NCI-H2081 (cell line): ENCODE data around the gene ECHDC1.
A peak's percentile ranks its signal among the peaks of the same experiment; 100 is the strongest.

Source experiments
- DNase-seq, 2 experiments: peaks; one replicate each; lab custom pipeline; 2025; lab: John Stamatoyannopoulos, UW

Gene ECHDC1

DNA sequence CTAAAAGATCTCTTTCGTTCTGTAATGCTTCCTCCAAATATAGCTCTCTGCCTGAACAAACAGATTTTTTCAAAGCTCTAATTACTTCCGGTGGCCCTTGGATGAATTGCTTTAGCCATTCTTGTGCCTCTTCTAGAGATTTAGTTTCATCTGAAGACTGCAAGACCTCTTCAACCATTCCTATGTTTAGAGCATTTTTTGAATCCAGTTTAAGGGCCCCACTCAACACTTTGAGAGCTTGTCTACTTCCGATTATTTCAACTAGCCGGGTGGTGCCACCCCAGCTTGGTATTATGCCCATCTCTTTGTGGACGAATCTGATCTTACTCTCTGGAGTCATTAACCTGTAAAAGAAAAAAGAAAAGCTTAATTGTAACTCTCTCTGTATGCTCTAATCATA, 53.5 kb downstream of the ECHDC1 start:
- peak in 1 of 2 experiments; percentile 30 for DNase-seq

- no peak for DNase-seq
Measured at GRCh38 chr6:127288705-127289104, 54.7 kb downstream of the ECHDC1 start.

- no peak for DNase-seq
Measured at GRCh38 chr6:127282184-127282583, 61.2 kb downstream of the ECHDC1 start.

- DNase-seq: no peak
Measured at GRCh38 chr6:127279815-127280214, 63.6 kb downstream of the ECHDC1 start.

GRCh38 chr6:127277878-127278843, 65.2 kb downstream of the ECHDC1 start:
- DNase-seq: no peak

GRCh38 chr6:127276331-127276730, 67.1 kb downstream of the ECHDC1 start:
- DNase-seq: no peak

DNA sequence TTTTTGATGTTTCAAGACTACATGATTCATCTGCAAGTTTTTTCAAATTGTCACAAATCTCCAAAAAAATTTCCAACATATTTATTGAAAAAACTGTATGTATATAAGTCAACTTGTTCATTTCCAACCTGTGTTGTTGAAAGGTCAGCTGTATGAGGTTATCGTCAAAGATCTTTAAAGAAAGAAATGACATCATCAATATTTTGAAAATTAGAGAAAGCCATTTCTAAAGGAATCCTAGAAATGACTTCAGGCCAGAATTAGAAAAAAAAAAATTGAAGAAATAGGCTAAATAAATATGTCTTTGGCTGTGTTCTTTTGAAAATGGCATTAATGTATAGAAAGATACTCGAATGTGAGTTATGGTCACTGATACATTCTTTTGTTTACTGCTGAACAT, 69.9 kb downstream of the ECHDC1 start:
- no peak for DNase-seq

GRCh38 chr6:127272576-127272975, 70.8 kb downstream of the ECHDC1 start:
- no peak for DNase-seq

DNA sequence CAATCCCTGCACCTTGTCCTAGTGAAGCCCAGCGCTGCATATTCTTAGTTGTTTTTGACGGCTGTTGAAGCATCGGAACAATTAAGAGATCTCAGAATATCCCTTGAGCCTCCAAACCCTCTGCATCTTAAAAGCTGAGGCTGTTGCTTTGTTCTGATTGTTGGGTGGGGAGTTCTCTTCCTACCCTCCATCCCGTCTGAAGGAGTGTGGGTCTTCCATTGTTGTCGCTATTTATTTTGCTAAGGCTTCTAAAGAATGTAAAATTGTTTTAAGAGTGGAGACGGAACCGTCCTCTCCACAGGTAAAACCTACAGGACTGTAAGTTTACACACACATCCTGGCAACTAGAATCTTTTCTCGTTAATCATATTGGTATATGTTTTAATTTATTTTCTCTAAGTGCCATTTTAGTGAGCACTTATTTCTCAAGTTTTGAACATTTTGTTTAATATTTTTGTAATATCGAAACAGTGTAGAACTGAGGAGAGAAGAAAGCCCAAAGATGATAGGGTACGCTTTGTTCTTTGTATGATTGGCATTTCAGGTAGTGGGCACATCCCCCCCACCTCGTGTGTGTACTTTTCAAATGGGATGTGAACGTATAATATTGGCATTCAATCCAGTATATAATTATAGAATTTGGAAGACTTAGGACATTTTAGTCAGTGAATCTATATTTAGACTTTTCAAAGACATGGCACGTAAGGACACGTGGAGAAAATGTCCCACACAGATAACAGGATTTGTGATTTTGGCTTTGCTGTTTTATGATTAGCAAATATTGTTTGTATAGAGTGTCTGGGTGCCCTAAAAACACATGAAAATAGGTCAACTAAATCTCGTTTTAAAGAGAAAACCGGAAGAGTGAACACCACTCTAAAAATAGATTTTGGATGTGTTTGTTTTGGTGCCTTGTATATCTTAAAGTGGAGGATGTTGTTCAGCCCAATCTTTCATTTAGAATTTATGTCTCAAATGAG, 75.5 kb downstream of the ECHDC1 start:
- peak in 1 of 2 experiments; percentile 37 for DNase-seq

DNA sequence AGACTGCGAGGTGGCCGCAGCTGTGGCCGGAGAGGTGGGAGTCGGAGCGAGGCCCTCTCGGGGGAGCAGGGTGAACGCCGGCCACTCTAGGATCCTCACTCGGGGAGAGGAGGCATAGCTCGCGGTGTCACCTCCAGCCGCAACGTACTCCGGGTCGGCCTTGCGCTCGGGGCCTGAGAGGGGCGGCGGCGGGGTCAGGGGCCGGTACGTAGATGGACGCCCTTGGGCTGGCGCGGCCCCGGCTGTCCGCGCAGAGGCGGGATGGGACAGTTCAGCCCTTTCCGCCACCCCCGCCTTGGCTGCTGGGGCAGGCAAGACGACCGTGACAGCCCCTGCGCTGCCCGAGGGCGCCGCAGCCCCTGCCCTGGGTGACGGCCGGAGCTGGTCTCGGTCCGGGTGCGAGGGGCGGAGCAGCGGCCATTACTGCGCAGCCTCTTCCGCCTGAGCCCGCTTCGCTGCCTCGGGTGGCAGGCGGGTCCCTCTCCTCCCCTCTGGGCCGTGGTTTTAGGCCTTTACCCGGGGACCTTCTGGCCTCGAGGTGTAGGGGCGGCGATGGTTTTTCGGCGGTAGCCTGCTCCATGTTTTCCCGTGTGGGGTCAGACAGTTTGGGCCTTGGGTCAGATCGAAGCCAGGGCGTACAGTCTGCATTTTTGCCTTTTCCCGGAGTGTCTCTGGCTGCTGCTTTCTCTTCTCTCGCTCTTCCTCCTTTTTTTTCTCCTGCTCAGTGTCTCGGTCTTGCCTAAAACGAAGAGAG, 76.3 kb downstream of the ECHDC1 start:
- peak; percentile 10 to 45 for DNase-seq

DNA sequence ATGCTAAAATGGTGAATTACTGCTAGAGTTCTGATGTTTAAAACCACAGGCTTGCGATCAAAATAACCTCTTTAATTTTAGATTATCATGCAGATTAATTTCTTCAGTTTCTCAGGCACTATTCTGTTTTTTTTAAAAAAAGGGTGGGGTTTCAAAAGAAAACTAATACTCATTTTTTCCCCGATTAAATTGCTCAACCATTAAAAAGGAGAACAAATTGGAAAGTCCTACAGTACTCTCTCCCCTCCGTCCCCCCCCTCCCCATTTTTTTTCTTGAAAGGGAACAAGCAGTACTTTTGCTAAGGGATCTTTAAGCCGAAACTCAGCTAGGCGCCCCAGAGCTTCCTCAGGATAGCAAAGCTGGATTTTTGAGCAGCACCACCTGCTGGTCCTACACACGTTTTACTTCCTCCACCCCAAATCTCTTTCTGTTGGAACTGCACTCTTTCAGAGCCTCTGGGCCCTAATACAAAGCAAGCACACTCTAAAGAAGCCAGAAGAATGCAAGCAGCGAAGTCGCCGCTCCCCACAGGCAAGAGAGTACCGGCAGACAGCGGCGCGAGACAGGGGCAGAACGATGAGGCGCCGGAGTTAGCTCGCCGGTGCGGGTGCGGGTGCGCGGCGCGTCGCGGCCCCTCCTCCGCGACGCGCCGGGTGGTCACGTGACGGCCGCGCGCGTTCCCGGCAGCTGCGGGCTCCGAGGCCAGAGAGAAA, 77.1 kb downstream of the ECHDC1 start, which contains the start of gene RNF146:
Gene RNF146 (plus strand): TSS at position 687 of the 714 bp plus-strand sequence. CDS start 13,475 bp downstream, outside the sequence.
- DNase-seq: peak; percentile 67 to 82

- no peak for DNase-seq
Measured at GRCh38 chr6:127263481-127263880, 79.9 kb downstream of the ECHDC1 start.

- DNase-seq: no peak
Measured at GRCh38 chr6:127262896-127263295, 80.5 kb downstream of the ECHDC1 start.

DNA sequence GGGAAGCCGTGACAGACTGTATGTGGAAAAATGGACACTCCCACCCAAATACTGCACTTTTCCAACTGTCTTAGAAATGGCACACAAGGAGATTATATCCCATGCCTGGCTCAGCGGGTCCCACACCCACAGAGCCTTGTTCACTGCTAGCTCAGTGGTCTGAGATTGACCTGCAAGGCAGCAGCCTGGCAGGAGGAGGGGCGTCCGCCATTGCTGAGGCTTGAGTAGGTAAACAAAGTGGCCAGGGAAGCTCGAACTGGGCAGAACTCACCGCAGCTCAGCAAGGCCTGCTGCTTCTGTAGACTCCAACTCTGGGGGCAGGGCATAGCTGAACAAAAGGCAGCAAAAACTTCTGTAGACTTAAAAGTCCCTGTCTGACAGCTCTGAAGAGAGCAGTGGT, 88.1 kb downstream of the ECHDC1 start:
- no peak for DNase-seq

DNA sequence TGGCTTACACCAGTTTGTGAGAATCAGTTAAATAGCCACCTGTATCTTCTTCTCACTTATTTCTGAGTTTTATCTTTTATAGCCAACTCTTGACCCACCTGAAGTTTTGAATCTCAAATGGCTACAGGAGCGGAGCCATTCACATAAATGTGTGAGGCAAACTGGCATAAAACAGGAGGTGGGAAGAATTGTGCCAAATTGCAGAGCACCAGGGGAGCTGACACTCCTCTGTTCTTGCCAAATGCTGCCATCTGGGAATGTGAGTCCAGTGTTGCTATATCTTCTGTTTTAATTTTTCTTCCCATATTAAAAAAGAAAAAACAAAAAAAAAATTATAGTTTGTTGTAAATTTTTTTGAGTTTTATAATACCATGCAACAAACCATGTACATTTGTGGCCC, 93.8 kb downstream of the ECHDC1 start:
- no peak for DNase-seq

DNA sequence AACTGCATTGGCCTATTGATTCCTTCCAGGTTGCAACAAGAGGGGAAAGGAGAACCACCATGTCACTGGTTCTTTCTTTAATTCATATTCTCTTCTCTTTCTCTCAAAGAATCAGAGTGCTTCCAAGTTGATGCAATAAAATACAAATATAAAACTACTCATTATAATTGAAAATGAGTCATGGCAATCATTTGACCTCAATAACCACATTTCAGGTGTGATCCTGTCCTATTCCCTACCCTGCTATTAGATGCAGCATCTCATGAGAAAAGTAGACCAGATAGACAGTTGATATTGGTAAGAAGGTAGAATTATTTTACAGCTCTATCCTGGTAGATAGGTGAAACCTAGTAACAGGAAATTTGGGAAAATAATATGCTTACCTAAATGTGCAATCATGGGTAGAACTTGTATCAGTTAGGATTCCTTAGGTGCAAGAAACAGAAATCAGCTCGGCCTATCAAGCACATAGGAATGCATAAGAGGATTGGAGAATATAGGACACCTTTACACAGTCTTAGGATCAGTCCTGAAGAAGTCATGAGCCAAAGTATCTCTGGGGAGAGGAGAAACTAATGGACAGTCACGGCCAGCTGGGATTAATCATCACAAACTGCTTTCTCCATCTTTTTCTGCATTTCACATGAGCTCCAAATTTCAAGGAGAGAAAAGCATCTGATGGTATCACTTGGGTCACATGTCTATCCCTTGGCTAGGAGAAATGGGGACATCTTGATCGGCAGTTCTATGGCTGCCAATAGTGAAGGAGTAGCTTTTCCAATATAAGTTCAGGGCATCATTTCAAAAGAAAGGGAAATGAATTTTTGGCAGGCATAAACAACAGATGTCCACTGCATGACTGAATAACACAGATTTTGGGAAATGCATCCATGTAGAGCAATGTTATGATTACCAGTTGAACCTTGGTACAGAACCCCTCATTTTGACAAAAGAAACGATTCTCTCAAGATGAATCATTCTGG, 96.0 kb downstream of the ECHDC1 start:
- DNase-seq: no peak

GRCh38 chr6:127243501-127243900, 99.9 kb downstream of the ECHDC1 start:
- no peak for DNase-seq
